GM12878 (cell line): Measurements from ENCODE around the gene PM20D2. TPM values are rescaled to one million over a fixed set of nuclear protein-coding genes. Genes with fewer than 3 reads are reported as not detected.

Experiments used
- ATAC-seq: fragments of 200-7000 bp; cut with Tn5 transposase; 3 replicates; pipeline ENCODE4 v1.9.1; 2020; ENCODE audit warnings: mild to moderate bottlenecking, moderate library complexity
- BruUV-seq: library from RNA; stranded (reverse); fragments of 400-500 nt; replicated peaks from 2 replicates; lab custom pipeline; 2021; lab: Mats Ljungman, UMichigan
- CTCF ChIA-PET: fragments of 300-600 bp; sonication (Branson Sonifier 250); formaldehyde crosslinking; extraction: SDS; loops from one replicate; lab custom pipeline; 2021; ENCODE audit warnings: inconsistent platforms; lab: Yijun Ruan, JAX
- POLR2A ChIA-PET: fragments of 350-600 bp; formaldehyde crosslinking; extraction: SDS; loops from one replicate; lab custom pipeline; 2021; ENCODE audit warnings: inconsistent platforms; lab: Charles Lee
- RAD21 ChIA-PET: fragments of 300-600 bp; sonication (Branson Sonifier 250); formaldehyde crosslinking; loops from one replicate; lab custom pipeline; 2023; ENCODE audit warnings: antibody characterized with exemption; ENCODE audit not compliant: unreplicated experiment; lab: Charles Lee
- SMC1A ChIA-PET: fragments of 300-600 bp; sonication (Branson Sonifier 250); formaldehyde crosslinking; loops from one replicate; lab custom pipeline; 2023; ENCODE audit not compliant: unreplicated experiment, uncharacterized antibody; lab: Charles Lee
- DNase-seq: peaks from one replicate; pipeline ENCODE4 v3.0.0-alpha.2; 2011; ENCODE audit warnings: low read depth, low spot score
- FAIRE-seq: peaks from 3 replicates; lab custom pipeline; 2011; peaks lifted over from hg19 to GRCh38; lab: Jason Lieb, UNC
- H2AFZ ChIP-seq: 2 replicates; pipeline ENCODE4 v1.6.0; 2011; ENCODE audit warnings: low read depth, low read length, control low read depth; ENCODE audit not compliant: control insufficient read depth
- H3K27ac ChIP-seq: 2 replicates; pipeline ENCODE4 v1.5.1; 2011; ENCODE audit warnings: control low read depth; ENCODE audit not compliant: control insufficient read depth, insufficient read depth
- H3K27me3 ChIP-seq, 2 experiments: replicated peaks in 1 of 2; 2 replicates each; pipeline versions ENCODE4 v1.6.0 to v1.6.1; 2011; ENCODE audit warnings: low read length in 1 of 2; ENCODE audit not compliant: control insufficient read depth in 2 of 2, insufficient read depth in 2 of 2
- H3K36me3 ChIP-seq, 2 experiments: 2 replicates each; pipeline ENCODE4 v1.5.1; 2011; ENCODE audit warnings: low read length in 1 of 2; ENCODE audit not compliant: control insufficient read depth in 2 of 2, insufficient read depth in 2 of 2
- H3K4me1 ChIP-seq: 2 replicates; pipeline ENCODE4 v1.6.1; 2011; ENCODE audit warnings: mild to moderate bottlenecking, low read length, moderate library complexity, mixed read lengths; ENCODE audit not compliant: control insufficient read depth, insufficient read depth
- H3K4me2 ChIP-seq: 2 replicates; pipeline ENCODE4 v1.6.0; 2011; ENCODE audit warnings: control low read depth; ENCODE audit not compliant: control insufficient read depth, insufficient read depth
- H3K4me3 ChIP-seq: fragments of 200-600 bp; sonication (generic); 2 replicates; pipeline ENCODE4 v1.5.1; 2016
- H3K79me2 ChIP-seq: 2 replicates; pipeline ENCODE4 v1.6.0; 2011; ENCODE audit warnings: low read length; ENCODE audit not compliant: control insufficient read depth, insufficient read depth
- H3K9ac ChIP-seq: 2 replicates; pipeline ENCODE4 v1.8.0; 2011; ENCODE audit warnings: low read length, control low read depth, mixed read lengths; ENCODE audit not compliant: control insufficient read depth, insufficient read depth
- H3K9me3 ChIP-seq: replicated peaks from 3 replicates; pipeline ENCODE4 v1.5.1; 2011; ENCODE audit warnings: mild to moderate bottlenecking, low read length; ENCODE audit not compliant: control insufficient read depth, insufficient read depth
- H4K20me1 ChIP-seq: 2 replicates; pipeline ENCODE4 v1.6.0; 2011; ENCODE audit not compliant: control insufficient read depth, insufficient read depth
- BRCA1 ChIP-seq: IDR thresholded peaks from 2 replicates; pipeline ENCODE4 v1.6.1; 2011; ENCODE audit warnings: low read depth, low read length, improper control_type of control experiment
- HDAC6 ChIP-seq: fragments of 200-600 bp; sonication (generic); IDR thresholded peaks from one replicate; pipeline ENCODE4 v1.8.0; 2017; ENCODE audit warnings: antibody characterized with exemption; ENCODE audit not compliant: unreplicated experiment
- KAT2A ChIP-seq: conservative IDR thresholded peaks from 2 replicates; pipeline ENCODE4 v1.6.1; 2011; ENCODE audit warnings: low read depth, low read length; ENCODE audit not compliant: control insufficient read depth
- MEF2B ChIP-seq: fragments of 450-650 bp; IDR thresholded peaks from 2 replicates; pipeline ENCODE4 v1.6.1; 2018; ENCODE audit warnings: mild to moderate bottlenecking, moderate library complexity; ENCODE audit not compliant: partially characterized antibody, poor library complexity, severe bottlenecking
- MYB ChIP-seq: fragments of 150-350 bp; IDR thresholded peaks from 2 replicates; pipeline ENCODE4 v1.6.1; 2014; ENCODE audit warnings: mild to moderate bottlenecking, low read depth, low read length, borderline replicate concordance
- NBN ChIP-seq: fragments of 450-650 bp; IDR thresholded peaks from 2 replicates; pipeline ENCODE4 v1.6.1; 2016
- NFIC ChIP-seq: IDR thresholded peaks from 2 replicates; pipeline ENCODE4 v1.6.1; 2012; ENCODE audit warnings: low read depth, mild to moderate bottlenecking, inconsistent platforms, low read length, moderate library complexity
- NFXL1 ChIP-seq: fragments of 450-650 bp; IDR thresholded peaks from 2 replicates; pipeline ENCODE4 v1.6.1; 2017; ENCODE audit warnings: antibody characterized with exemption, mild to moderate bottlenecking, borderline replicate concordance
- RAD21 ChIP-seq: IDR thresholded peaks from 2 replicates; pipeline ENCODE4 v1.6.1; 2011; ENCODE audit warnings: mild to moderate bottlenecking, low read depth, low read length, moderate library complexity; ENCODE audit not compliant: insufficient read depth
- RFX5 ChIP-seq: IDR thresholded peaks from 2 replicates; pipeline ENCODE4 v1.6.1; 2011; ENCODE audit warnings: low read depth, low read length, improper control_type of control experiment
- RUNX3 ChIP-seq: IDR thresholded peaks from 2 replicates; pipeline ENCODE4 v1.6.1; 2012; ENCODE audit warnings: low read length, inconsistent platforms
- TAF1 ChIP-seq: IDR thresholded peaks from 2 replicates; pipeline ENCODE4 v1.6.1; 2011; ENCODE audit warnings: mild to moderate bottlenecking, low read depth, low read length, borderline replicate concordance
- YBX1 ChIP-seq: fragments of 450-650 bp; IDR thresholded peaks from 2 replicates; pipeline ENCODE4 v1.6.1; 2016; ENCODE audit warnings: antibody characterized with exemption
- ZSCAN29 ChIP-seq: fragments of 450-650 bp; IDR thresholded peaks from 2 replicates; pipeline ENCODE4 v1.6.1; 2017; ENCODE audit warnings: mild to moderate bottlenecking, moderate library complexity
- WGBS: methylation state at CpG from one replicate; pipeline ENCODE4 v1.1.6; 2016; ENCODE audit warnings: low lambda C conversion rate; ENCODE audit not compliant: insufficient replicate concordance, insufficient coverage; ENCODE audit errors: missing lambda C conversion rate; 5-methylcytosine and 5-hydroxymethylcytosine counted together
- in situ Hi-C: fragments of 300-500 bp; cut with MboI; formaldehyde crosslinking; loops from 9 replicates; pipeline ENCODE4 v1.14.3; 2018; ENCODE audit warnings: mixed read lengths
- intact Hi-C: fragments of 100-400 bp; cut with micrococcal nuclease; formaldehyde crosslinking; loops from one replicate; pipeline ENCODE4 v1.14.2; 2022; ENCODE audit not compliant: unreplicated experiment
- polyA plus RNA-seq, 11 experiments: library from polyadenylated mRNA; depleted of rRNA in 4 of 11; unstranded in 6 of 11; stranded (reverse) in 5 of 11; fragments of >200 nt; fragmentation: Nextera tagmentation in 4 of 11; fragmentation: Illumina TruSeq in 1 of 11; extraction: Ambion mirVana in 4 of 11; extraction: Trizol in 1 of 11; gene quantifications; 1 replicate in 1 of 11; 2 replicates in 10 of 11; pipeline versions ENCODE4 v1.2.1 to v1.2.3, GENCODE V29; 2011 to 2016; ENCODE audit warnings: inconsistent platforms in 2 of 11, missing spikeins in 2 of 11, low read depth in 1 of 11
- total RNA-seq, 4 experiments: library from RNA; depleted of rRNA in 3 of 4; stranded (reverse); fragments of >200 nt in 3 of 4; fragmentation: Illumina TruSeq in 1 of 4; extraction: Trizol in 1 of 4; gene quantifications; 2 replicates each; pipeline versions ENCODE4 v1.2.1 to v1.2.3, GENCODE V29; 2013 to 2021
- TF ChIP-seq, protein P1 (sequence below): fragments of 450-650 bp; conservative IDR thresholded peaks from 2 replicates; pipeline ENCODE4 v1.6.1; 2017; ENCODE audit warnings: mild to moderate bottlenecking, moderate library complexity
- TF ChIP-seq, protein P2 (sequence below): fragments of 450-650 bp; IDR thresholded peaks from 2 replicates; pipeline ENCODE4 v1.6.1; 2016; ENCODE audit warnings: mild to moderate bottlenecking
- TF ChIP-seq, protein P3 (sequence below): fragments of 450-650 bp; IDR thresholded peaks from 2 replicates; pipeline ENCODE4 v1.6.1; 2016; ENCODE audit warnings: mild to moderate bottlenecking
- TF ChIP-seq, protein P4 (sequence below): IDR thresholded peaks from 2 replicates; pipeline ENCODE4 v1.6.1; 2011; ENCODE audit warnings: mild to moderate bottlenecking, low read depth, low read length, moderate library complexity; ENCODE audit not compliant: insufficient replicate concordance

PM20D2 gene
- total and polyA plus RNA-seq, 10 of the 15 experiments (the other 5 are each of a cell fraction or from before 2014, with no cell fraction given) = 7.8 to 23.6 (median 15.7) TPM

DNA sequence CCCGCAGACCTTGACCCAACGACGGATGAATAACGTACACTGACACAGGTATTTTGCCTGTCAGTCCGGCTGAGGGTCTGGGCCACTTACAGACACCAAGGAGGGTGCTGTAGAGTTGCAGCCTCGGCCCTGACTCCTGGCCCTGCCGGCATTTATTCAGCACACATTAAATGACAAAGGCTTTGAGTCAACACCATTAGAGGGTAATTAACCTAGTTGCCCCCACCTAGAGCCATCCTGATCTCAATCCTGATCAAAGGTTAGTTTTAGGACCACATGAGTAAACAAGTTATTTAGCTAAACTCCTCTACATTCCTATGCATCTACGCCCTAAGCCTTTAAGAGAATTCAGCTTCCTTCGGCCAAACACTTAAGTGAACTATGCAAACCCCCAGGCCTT, 11.9 kb upstream of the PM20D2 start (continued):
- TF ChIP-seq MYB (no peak), RUNX3 (no peak), KAT2A (no peak), BRCA1 (no peak), RFX5 (no peak), TAF1 (no peak), ZSCAN29 (no peak), YBX1 (no peak), NFIC (no peak)
- TF ChIP-seq, protein P1, sequence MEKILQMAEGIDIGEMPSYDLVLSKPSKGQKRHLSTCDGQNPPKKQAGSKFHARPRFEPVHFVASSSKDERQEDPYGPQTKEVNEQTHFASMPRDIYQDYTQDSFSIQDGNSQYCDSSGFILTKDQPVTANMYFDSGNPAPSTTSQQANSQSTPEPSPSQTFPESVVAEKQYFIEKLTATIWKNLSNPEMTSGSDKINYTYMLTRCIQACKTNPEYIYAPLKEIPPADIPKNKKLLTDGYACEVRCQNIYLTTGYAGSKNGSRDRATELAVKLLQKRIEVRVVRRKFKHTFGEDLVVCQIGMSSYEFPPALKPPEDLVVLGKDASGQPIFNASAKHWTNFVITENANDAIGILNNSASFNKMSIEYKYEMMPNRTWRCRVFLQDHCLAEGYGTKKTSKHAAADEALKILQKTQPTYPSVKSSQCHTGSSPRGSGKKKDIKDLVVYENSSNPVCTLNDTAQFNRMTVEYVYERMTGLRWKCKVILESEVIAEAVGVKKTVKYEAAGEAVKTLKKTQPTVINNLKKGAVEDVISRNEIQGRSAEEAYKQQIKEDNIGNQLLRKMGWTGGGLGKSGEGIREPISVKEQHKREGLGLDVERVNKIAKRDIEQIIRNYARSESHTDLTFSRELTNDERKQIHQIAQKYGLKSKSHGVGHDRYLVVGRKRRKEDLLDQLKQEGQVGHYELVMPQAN = no peak
- TF ChIP-seq, protein P2, sequence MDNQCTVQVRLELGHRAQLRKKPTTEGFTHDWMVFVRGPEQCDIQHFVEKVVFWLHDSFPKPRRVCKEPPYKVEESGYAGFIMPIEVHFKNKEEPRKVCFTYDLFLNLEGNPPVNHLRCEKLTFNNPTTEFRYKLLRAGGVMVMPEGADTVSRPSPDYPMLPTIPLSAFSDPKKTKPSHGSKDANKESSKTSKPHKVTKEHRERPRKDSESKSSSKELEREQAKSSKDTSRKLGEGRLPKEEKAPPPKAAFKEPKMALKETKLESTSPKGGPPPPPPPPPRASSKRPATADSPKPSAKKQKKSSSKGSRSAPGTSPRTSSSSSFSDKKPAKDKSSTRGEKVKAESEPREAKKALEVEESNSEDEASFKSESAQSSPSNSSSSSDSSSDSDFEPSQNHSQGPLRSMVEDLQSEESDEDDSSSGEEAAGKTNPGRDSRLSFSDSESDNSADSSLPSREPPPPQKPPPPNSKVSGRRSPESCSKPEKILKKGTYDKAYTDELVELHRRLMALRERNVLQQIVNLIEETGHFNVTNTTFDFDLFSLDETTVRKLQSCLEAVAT = no peak

DNA sequence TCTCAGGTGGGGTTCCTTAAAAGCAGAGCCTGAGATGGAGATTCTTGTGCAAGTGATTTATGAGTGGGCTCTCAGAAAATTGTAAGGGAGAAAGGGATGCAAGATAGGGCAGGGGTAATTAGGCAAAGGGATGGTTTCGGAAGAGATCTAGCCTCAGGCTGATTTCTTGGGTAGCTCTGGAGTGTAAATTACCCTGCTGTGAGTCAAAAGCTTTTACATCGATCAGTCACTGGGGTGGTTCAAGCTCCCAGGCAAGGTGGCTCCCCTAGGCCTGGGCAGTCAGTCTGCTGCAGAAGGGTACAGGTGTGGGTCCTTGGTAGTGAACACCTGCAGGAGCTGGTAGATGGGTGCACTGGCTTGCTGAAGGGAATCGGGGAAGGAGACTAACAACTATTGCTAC, 11.1 kb upstream of the PM20D2 start:
- no peaks in the 10 kb centered on the region for H3K9me3 ChIP-seq
- intact Hi-C loops = no loop called here
- ATAC-seq = no peak
- no peaks in the 10 kb centered on the region for H4K20me1 ChIP-seq
- no peak overlapping the region for H2AFZ ChIP-seq
- H3K4me1 ChIP-seq = no peaks in the 10 kb centered on the region
- H3K27ac ChIP-seq = no peak overlapping the region
- in situ Hi-C loops = no loop called here
- no peaks in the 10 kb centered on the region for H3K79me2 ChIP-seq
- no peak overlapping the region for H3K4me3 ChIP-seq
- BruUV-seq = no TSS peak
- ChIA-PET POLR2A (no interaction called here), CTCF (interaction anchor here (0.6 to 1.9 kb wide), 5 partner anchors 10 to 233 kb away, joined by 3 to 5 read pairs (median 3); no protein-coding TSS in a partner anchor), SMC1A (interaction anchor here (0.9 to 1.4 kb wide), 4 partner anchors 10 to 207 kb away, joined by 3 read pairs; partner anchors contain the start of gene PM20D2), RAD21 (interaction anchor here (1.2 kb wide), 1 partner anchor 8 kb away, joined by 4 read pairs; no protein-coding TSS in a partner anchor)
- no peaks in the 10 kb centered on the region for H3K36me3 ChIP-seq
- FAIRE-seq = no peak
- WGBS = 68% methylated on average over 3 of the region's 3 CpGs
- H3K9ac ChIP-seq = no peak overlapping the region
- TF ChIP-seq, protein P3, sequence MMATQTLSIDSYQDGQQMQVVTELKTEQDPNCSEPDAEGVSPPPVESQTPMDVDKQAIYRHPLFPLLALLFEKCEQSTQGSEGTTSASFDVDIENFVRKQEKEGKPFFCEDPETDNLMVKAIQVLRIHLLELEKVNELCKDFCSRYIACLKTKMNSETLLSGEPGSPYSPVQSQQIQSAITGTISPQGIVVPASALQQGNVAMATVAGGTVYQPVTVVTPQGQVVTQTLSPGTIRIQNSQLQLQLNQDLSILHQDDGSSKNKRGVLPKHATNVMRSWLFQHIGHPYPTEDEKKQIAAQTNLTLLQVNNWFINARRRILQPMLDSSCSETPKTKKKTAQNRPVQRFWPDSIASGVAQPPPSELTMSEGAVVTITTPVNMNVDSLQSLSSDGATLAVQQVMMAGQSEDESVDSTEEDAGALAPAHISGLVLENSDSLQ = no peak
- TF ChIP-seq RAD21 (no peak), NBN (no peak), HDAC6 (no peak), MEF2B (no peak), NFXL1 (no peak)
- TF ChIP-seq, protein P4, sequence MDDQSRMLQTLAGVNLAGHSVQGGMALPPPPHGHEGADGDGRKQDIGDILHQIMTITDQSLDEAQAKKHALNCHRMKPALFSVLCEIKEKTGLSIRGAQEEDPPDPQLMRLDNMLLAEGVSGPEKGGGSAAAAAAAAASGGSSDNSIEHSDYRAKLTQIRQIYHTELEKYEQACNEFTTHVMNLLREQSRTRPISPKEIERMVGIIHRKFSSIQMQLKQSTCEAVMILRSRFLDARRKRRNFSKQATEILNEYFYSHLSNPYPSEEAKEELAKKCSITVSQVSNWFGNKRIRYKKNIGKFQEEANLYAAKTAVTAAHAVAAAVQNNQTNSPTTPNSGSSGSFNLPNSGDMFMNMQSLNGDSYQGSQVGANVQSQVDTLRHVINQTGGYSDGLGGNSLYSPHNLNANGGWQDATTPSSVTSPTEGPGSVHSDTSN = no peak
- no peaks in the 10 kb centered on the region; a peak in 1 of 4 replicates for H3K27me3 ChIP-seq
- no peak overlapping the region for H3K4me2 ChIP-seq
- DNase-seq = no peak
